ENCODE results near the gene SCNN1B. TPM values are rescaled to one million over a fixed set of nuclear protein-coding genes. Genes with fewer than 3 reads are reported as not detected.
"Not testable (repeated sequence)": the region's sequence is repeated elsewhere in the genome, so short reads cannot be mapped to it uniquely, and the experiment has no call there.

SCNN1B gene
- total RNA-seq, 1 donor from 2014 or later = not detected

DNA sequence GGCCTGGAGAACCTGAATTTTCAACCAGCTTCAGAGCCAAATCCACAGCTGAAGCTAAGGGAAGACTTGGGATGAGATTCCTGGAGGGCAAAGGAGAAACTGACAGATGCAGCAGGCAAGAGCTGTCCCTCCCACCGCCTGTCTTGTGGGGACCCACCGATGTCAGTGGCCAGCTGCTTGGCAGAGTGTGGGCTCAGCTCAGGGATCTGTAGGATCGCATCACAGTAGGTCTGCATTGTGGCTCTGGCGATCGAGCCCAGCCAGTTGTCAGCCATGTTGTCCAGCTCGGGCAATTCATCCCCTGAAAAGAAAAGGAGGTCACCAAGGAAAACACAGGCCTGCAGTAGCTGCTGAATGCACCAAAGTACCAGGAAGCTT lies 90.1 kb downstream of the SCNN1B start:
- no peak for DNase-seq (ENCODE audit: low spot score)
- intact Hi-C loops (cut with DNase I) = no loop called here

DNA sequence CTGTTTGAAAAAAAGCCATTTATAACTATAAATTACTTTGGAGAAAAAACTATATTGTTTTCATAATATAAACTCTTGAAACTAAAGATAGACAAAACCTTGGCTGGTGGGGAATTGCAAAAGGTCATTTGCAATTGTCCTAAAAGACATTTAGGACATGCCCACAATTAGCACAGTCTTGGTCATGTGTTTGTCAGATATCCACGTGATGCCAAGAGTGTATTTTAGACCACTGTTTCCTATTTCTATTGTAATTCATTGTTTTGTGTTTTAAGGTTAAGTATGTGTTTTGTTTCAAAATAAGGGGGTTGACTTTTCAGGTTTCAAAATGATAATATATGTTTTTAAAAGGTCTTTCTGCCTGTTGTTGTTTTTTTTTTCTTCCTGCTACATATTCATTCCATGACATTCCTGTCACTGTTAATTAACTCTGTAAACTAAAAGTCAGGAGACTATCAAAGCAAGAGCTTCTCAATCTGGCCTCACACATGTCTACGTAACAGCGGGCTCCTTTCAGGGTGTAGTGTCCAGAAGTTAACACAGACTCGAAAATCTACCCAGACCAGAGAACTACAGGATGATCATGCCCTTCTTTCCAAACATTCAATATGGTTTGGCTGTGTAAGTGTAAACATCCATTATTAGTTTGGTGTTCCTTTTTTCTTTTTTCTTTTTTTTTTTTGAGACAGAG lies 92.2 kb downstream of the SCNN1B start:
- no peak for DNase-seq (ENCODE audit: low spot score)
- intact Hi-C loops (cut with DNase I) = no loop called here

DNA sequence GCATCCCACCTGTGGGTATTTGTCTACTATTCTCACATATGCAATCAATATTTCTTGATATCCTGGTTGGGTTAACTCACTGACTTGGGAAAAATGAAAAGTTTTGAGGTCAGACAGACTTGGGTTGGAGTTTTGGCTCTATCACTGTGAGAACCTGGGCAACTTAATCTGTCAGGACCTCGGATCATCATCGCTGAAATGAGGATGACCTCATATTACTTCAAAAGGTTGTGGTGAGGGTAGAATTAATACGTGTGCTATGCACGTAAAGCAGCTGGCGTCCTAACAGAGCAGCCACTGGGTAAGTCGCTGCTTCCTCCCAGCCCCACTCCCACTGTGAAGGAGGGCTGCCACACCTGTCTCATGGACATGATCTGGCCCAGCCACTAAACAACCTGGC lies 93.6 kb downstream of the SCNN1B start:
- DNase-seq (ENCODE audit: low spot score) = no peak
- intact Hi-C loops (cut with DNase I) = no loop called here

DNA sequence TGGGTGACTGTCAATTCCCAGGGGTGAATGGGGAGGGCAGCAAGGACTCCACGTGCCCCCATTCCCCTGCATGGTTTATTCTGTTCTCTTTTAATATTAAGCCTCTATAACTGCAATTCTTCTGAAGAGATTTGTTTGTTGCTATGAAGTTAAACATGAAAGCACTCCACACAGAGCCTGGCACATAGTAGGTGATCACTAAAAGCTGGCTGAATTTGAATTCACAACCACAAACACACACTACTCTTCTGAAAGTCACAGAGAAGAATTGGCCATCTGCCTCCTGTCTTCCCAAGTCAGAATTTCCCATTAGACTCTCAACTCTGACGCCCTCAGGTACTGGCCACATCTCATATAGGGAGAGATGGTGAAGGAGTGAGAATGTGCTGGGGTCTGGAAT lies 95.4 kb downstream of the SCNN1B start:
- intact Hi-C loops (cut with DNase I) = no loop called here
- no peak for DNase-seq (ENCODE audit: low spot score)

DNA sequence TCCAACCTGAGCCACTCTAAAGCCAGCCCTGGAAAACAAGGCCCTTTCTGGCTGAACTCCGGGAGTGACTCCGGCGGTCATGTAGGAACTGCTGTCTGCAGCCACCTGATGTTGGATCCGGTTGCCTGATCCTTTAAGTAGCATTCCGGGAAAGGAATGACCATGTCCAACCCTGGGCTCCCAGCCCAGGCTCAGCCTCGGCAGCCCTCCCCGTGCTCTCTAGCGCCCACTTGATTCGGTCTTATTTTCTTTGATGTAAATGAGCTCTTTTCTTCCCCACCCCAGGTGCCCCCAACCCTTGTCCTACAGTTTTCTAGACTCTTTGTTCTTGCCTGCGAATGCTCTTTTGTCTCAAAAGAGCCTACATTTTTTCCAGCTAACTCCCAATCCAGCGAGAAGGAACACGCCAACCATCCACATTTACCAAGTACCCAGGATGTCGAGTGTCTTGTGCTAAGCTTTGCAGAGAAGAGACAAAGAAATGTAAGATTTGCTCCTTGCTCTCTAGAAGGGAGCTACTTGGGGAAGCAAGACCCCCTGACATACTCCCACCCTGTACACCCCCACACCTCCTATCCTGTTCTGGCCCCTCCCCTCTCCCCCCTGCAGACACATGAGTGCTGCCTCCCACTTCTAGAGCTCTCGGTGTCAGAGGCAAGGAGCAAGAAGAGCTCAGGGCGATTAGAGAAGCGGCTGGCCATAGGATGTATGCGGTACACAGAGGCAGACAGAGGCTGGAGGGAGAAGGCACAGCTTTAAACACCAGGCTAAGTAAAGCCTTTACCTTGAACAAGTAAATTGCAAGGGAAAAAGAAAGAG lies 97.1 kb downstream of the SCNN1B start:
- no peak for DNase-seq (ENCODE audit: low spot score)
- intact Hi-C loops (cut with DNase I) = no loop called here

DNA sequence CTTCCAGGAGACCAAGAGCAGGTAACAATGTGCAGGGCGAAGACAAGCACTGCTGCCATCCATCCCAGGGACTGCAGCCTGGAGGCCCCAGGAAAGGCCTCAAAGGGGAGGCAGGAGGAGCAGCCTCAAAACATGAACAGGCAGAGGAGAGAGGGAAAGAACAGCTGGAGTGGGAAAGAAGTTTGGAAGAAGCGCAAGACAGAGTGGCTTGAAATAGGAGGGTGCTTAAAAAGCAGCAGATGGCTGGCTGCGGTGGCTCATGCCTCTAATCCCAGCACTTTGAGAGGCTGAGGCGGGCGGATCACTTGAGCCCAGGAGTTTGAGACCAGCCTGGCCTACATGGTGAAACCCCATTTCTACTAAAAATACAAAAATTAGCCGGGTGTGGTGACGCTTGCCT lies 98.3 kb downstream of the SCNN1B start:
- intact Hi-C loops (cut with DNase I) = loop anchor here (10.0 kb wide), 1 partner anchor 216 kb away; the partner anchor contains the start of gene SCNN1G
- DNase-seq (ENCODE audit: low spot score) = not testable (repeated sequence)

DNA sequence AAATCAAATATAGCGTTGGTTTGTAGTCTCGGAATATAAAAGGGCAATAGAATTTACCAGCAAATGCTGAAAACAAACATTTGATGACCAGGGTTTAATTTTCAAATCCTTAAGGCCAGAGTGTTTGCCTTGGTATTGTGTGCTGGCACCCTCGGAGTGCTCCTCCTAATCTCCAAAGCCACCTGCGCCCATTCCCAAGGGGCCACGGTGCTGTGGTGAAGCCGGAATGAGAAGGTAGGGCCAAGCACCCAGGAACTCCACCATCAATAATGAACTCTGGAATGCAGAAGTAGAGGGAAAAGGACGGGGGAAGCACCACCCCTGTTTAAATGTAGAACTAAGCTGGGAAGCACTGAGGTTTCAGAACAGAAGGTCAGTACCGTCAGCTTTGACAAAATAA lies 99.0 kb downstream of the SCNN1B start:
- intact Hi-C loops (cut with DNase I) = loop anchor here (10.0 kb wide), 1 partner anchor 216 kb away; the partner anchor contains the start of gene SCNN1G

DNA sequence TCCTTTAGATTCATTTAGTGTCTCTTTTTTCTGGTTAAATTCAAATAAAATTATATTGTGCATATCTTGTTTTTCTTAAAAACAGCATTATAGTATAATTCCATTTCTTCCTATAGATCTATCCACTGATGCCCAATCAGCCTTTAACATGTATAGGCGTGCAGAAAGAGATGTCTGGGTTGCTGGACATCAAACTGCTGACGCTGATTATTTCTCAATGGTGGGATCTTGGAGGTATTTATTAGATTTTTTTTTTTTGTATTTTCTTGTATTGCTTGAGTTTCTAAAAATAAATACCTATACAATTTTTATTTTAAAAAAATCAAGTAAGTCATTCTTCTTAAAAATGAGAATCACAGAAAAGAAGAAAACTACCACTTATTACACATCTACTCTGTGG lies 100.0 kb downstream of the SCNN1B start:
- DNase-seq (ENCODE audit: low spot score) = no peak
- intact Hi-C loops (cut with DNase I) = loop anchor here (10.0 kb wide), 1 partner anchor 217 kb away; the partner anchor contains the start of gene SCNN1G

More for the DNA sequence above, 99.0 kb downstream of the SCNN1B start:
- no peak for DNase-seq (ENCODE audit: low spot score)

DNA sequence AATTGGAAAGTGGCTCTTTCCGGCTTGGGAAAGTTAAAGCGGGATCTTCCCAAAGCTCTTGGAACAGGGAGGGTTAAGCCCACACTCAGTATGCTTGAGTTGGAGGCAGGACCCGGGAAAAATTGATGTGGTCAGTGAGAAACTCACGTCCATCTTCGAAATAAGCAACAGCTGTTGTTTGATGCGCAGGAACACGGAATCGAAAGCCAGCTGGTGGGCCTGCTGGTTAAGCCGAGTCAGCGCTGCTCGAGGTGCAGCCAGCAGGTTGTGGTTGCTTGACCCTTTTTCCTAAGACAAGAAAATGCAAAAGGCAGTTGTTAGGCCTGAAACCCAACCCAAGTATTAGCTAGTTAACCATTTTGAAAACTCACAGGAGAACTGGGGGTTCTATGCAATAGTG lies 101.4 kb downstream of the SCNN1B start:
- intact Hi-C loops (cut with DNase I) = loop anchor here (10.0 kb wide), 1 partner anchor 219 kb away; the partner anchor contains the start of gene SCNN1G
- DNase-seq (ENCODE audit: low spot score) = no peak

DNA sequence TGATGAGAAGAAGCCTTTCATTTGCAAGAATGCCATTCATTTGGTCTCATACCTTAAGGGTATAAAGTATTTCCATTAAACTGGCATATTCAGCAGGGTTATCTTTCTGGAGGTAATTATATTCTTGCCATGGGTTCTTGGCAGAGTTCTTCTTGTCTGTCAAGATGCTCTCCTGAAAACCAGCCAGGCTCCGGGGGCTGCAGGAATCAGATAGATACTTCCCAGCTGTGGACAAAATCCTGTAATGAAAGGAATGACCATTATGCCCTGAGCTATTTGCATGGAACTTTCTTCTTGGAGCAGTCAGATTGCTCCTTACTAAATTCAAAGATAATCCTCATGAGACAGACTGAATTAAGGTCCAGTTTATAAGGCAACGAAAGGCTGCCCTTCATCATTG lies 103.9 kb downstream of the SCNN1B start:
- intact Hi-C loops (cut with DNase I) = loop anchor here (10.0 kb wide), 1 partner anchor 221 kb away; the partner anchor contains the start of gene SCNN1G
- no peak for DNase-seq (ENCODE audit: low spot score)

DNA sequence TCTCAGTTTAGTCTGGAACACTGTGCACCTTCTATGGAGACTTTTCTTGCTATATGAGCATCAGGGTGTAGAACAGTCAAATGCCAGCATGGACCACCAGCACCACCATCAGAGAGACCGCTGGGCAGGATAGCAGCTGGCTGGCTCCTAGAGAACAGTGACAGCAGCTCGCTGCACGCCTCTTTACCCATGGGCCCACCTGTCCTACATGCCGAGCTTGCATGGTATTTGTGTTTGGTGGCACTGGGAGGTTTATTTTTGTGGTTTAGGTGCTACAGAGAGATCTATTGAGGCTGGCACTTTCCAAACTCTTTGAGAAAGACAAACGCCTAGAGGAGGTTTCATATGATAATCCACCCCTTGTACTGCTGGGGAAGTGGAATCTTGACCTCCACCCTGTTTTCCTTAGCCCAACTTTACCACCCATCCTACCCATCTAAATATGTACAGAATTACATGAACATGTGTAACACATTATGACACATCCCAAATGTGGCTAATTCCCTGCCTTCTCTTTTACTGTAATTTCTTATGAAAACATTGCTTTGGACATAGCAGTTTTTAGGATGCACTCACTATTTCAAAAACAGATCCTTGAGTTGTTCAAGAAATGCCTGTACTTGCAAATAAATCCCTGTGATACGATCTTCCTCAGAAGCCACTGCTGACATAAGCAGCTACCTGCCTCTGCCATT lies 104.6 kb downstream of the SCNN1B start:
- intact Hi-C loops (cut with DNase I) = loop anchor here (10.0 kb wide), 1 partner anchor 222 kb away; the partner anchor contains the start of gene SCNN1G
- DNase-seq (ENCODE audit: low spot score) = no peak

DNA sequence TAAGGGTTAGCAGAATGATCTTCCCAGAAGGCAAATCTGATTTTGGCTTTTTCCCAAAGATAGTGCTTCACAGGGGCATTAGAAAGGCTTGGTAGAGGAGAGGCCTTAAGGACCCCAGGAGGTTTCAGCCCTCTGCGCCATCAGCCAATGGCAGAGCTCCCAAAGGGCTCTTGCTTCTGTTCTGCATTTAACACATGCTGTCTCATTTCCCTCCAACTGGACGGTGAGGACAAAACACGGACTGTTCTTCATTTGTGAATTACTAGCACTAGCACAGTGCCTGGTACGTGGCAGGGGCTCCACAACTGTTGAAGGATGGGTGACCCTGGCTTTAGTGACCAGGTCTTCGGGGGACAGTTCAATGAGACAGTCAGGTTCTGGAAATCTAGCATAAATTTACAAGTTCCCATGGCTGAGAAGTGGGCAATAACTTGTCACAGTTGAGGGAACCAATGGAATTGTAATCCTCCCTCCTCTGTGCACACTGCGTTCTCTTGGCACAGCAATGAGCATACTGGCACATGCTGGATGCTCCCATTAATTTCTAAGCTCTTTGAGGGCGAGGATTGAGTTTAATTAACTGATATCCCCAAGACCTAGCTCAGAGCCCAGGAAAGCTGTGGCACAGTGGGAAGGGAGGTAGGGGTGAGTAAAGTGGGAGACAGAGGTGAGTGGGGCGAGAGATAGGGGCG lies 105.5 kb downstream of the SCNN1B start:
- DNase-seq (ENCODE audit: low spot score) = no peak
- intact Hi-C loops (cut with DNase I) = loop anchor here (10.0 kb wide), 1 partner anchor 223 kb away; the partner anchor contains the start of gene SCNN1G

DNA sequence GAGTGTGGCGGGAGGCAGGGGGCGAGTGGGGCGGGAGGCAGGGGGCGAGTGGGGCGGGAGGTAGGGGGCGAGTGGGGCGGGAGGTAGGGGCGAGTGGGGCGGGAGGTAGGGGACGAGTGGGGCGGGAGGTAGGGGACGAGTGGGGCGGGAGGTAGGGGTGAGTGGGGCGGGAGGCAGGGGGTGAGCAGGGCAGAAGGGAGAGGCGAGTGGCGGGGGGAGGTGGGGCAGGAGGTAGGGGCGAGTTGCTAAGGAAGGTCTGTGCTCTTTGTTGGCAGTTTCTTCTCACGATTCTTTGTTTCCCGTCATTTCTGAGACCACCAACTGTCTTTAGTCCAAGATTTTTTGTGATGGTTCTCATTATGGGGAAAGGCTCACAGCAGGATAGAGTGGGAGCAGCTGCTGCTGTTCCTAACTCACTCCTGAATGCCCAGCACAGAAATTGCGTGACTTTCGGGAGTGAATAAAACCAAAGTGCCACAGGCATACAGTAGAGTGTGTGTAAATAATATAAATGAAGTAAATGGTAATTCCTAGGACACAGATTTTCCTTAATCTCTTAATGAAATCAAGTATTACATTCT lies 106.2 kb downstream of the SCNN1B start:
- DNase-seq (ENCODE audit: low spot score) = no peak
- intact Hi-C loops (cut with DNase I) = loop anchor here (10.0 kb wide), 1 partner anchor 224 kb away; the partner anchor contains the start of gene SCNN1G

DNA sequence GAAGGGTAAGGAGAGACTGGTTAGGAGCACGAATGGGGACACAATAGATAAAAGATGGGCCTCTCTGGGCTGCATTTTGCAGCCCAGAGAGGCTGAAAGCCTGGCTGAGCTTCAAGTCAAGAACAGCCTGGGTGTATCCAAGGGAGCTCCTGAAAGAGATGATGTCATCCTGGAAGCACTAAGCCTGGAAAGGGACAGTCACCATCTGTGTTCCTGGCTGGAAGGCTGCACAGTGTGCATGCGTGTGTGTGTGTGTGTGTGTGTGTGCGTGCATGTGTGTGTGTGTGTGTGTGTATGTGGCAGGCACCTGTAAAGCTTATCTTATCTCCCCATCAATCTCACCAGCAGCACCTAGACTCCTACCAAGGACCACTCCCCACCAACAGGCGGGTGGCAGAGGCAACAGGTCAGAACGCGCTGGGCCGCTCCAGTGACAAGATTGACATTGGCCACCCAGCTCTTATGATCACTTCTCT lies 106.8 kb downstream of the SCNN1B start:
- DNase-seq (ENCODE audit: low spot score) = no peak
- intact Hi-C loops (cut with DNase I) = loop anchor here (10.0 kb wide), 1 partner anchor 224 kb away; the partner anchor contains the start of gene SCNN1G

DNA sequence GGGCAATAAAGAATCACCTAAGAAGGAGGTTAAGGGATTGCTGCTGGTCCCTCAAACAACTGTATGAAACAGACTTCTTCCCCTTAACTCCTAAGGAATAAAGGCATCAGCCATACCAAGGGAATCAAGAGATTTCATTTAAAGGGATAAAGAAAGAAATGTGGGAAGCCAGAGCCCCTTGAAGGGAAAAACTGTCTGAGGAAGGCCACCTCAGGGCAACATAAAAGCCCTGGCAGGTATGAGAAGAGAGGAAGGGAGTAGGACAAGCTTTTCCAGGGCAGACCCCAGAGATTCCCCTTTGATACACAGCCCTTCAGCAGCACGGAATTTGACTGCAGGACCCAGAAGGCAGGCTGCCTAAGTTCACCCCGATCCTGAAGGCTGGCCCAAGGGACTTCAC lies 107.4 kb downstream of the SCNN1B start:
- intact Hi-C loops (cut with DNase I) = loop anchor here (10.0 kb wide), 1 partner anchor 225 kb away; the partner anchor contains the start of gene SCNN1G
- DNase-seq (ENCODE audit: low spot score) = no peak

DNA sequence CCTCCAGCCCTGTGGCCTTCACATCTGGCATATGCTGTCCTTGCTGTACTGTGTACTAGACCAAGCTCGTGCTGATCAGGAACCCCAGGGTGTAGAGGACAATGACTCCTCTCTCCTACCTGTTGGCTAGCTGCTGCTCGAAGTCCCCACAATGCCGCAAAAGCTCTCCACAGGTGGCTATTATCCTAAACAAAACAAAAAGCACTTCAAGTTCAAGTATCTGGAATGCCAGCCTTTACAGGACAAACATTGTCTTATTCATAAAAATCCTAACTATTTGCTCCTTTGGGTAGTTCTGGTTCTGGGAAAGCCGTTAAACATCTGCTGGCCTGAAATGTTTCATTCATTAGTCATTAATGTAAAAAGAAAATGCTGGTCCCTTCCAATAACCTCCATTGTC lies 108.1 kb downstream of the SCNN1B start:
- no peak for DNase-seq (ENCODE audit: low spot score)
- intact Hi-C loops (cut with DNase I) = no loop called here

DNA sequence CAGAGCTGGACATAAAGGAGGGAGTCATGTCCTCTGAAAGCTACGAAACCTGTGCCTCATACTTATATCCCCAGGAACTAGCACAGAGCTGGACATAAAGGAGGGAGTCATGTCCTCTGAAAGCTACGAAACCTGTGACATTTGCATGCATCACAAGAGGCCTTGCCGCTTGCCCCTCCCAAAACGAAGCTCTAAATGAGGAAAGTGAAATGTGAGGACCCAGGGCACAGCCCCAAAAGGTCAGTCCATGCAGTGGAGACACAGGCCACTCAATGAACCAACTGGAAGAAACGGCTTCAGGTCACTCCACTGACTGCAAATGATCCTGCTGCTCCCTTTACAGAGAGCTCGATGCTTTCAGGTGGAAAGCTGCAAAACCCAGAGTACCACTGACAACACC lies 112.6 kb downstream of the SCNN1B start:
- intact Hi-C loops (cut with DNase I) = no loop called here
- DNase-seq (ENCODE audit: low spot score) = no peak

DNA sequence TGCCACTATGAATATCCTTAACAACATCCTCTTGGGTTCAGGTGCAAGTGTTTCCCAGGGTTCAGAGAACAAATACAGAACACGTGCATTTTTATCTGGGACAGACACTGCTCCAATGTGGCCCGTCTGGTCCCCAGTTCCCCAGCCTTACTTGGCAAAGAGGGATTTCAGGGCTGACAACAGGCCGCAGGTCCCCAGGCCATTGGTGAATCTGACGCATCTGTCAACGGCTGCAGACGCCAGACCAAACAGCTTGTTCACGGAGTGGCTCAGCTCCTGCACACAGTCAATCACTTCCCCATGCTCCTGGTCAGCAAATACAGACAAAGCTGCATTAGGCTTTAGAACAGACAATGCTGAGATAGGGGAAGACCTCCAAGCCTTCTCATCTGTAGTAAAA lies 114.7 kb downstream of the SCNN1B start:
- no peak for DNase-seq (ENCODE audit: low spot score)
- intact Hi-C loops (cut with DNase I) = no loop called here

DNA sequence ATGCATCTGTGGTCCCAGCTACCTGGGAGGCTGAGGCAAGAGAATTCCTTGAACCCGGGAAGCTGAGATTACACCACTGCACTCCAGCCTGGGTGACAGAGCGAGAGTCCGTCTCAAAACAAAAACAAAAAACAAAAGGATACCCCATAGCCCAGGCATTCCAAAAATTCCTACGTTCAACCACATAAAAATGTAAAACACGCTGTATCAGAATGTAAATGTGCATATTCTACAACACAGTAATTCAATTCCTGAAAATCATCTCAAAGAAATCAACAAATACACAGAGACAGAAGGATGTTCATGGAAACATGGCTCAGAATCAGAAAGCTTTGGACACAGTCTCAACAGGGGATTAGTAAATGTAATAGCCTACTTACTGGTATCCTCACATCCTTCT lies 117.9 kb downstream of the SCNN1B start:
- intact Hi-C loops (cut with DNase I) = no loop called here

More for the DNA sequence above, 117.9 kb downstream of the SCNN1B start:
- DNase-seq (ENCODE audit: low spot score) = no peak
